Right lobe of liver (tissue), 4 donors: ENCODE data around the gene TCN2.

Source experiments
- POLR2A ChIP-seq: fragments of 450-650 bp; IDR thresholded peaks from one replicate; pipeline ENCODE4 v1.6.1; 2017; ENCODE audit warnings: antibody characterized with exemption, mild to moderate bottlenecking
- TF ChIP-seq, protein P1 (sequence below), 4 donors: fragments of 200-600 bp in 3 of 4; fragments of 450-650 bp in 1 of 4; IDR thresholded peaks; one replicate each; pipeline versions ENCODE4 v1.5.1 to v1.8.0; 2016 to 2022; ENCODE audit warnings: antibody characterized with exemption in 4 of 4, mild to moderate bottlenecking in 2 of 4
- donor health status: DM: no; HTN: no; CAD: no.
- donor health status: DM: no; HTN: no; CAD: no.
- donor health status: DM: no; HTN: yes; CAD: no.

DNA sequence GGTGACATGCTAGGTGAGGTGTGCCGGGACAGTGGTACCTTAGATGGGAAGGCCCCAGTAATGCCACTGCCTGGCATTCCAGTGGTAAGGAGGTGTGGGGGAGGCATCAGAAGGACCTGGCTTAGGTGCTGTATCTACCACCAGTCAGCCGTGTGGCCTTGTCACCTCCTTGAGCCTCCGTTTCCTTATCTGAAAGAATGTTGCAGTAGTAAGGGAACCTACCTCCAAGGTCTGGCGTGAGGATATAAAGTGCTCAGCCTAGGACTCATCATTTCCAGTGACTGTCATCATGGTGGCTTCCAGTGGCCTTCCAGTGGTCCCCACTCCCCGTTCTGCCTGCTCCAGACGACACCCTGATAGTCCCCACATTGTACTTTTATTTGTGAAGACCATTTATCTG lies 67.5 kb downstream of the TCN2 start:
- TF ChIP-seq, protein P1, sequence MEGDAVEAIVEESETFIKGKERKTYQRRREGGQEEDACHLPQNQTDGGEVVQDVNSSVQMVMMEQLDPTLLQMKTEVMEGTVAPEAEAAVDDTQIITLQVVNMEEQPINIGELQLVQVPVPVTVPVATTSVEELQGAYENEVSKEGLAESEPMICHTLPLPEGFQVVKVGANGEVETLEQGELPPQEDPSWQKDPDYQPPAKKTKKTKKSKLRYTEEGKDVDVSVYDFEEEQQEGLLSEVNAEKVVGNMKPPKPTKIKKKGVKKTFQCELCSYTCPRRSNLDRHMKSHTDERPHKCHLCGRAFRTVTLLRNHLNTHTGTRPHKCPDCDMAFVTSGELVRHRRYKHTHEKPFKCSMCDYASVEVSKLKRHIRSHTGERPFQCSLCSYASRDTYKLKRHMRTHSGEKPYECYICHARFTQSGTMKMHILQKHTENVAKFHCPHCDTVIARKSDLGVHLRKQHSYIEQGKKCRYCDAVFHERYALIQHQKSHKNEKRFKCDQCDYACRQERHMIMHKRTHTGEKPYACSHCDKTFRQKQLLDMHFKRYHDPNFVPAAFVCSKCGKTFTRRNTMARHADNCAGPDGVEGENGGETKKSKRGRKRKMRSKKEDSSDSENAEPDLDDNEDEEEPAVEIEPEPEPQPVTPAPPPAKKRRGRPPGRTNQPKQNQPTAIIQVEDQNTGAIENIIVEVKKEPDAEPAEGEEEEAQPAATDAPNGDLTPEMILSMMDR (IDR thresholded peaks at IDR 0.05), result no peak
- TF ChIP-seq POLR2A, result no peak
